Sigmoid colon (tissue), 4 donors: ENCODE results near the gene GMDS.
"Not testable (repeated sequence)": the region's sequence is repeated elsewhere in the genome, so short reads cannot be mapped to it uniquely, and the experiment has no call there.

ENCODE experiments used
- CTCF ChIP-seq, 4 experiments: fragments of 450-650 bp in 3 of 4; fragments of 200-600 bp in 1 of 4; IDR thresholded peaks; one replicate each; pipeline ENCODE4 v1.5.1; 2016 to 2019; ENCODE audit warnings: antibody characterized with exemption in 4 of 4, mild to moderate bottlenecking in 3 of 4, moderate library complexity in 2 of 4
- EP300 ChIP-seq, 4 donors: sonication (generic); formaldehyde crosslinking; IDR thresholded peaks; one replicate each; pipeline ENCODE4 v1.6.1; 2017; ENCODE audit warnings: antibody characterized with exemption in 4 of 4
- POLR2A ChIP-seq, 2 donors: fragments of 450-650 bp; IDR thresholded peaks; one replicate each; pipeline ENCODE4 v1.6.1; 2016; ENCODE audit warnings: antibody characterized with exemption in 2 of 2, mild to moderate bottlenecking in 2 of 2, moderate library complexity in 2 of 2
- POLR2AphosphoS5 ChIP-seq, 4 donors: sonication (generic); formaldehyde crosslinking; IDR thresholded peaks; one replicate each; pipeline ENCODE4 v1.6.1; 2017; ENCODE audit warnings: antibody characterized with exemption in 4 of 4

- not testable (repeated sequence) for TF ChIP-seq CTCF, POLR2A, POLR2AphosphoS5, EP300 (IDR thresholded peaks at IDR 0.05)
Measured at GRCh38 chr6:1845543-1845942, 399.9 kb downstream of the GMDS start.
